HCT116 (cell line): ENCODE results near the gene ABHD2.

Source experiments
- POLR2A ChIP-seq: IDR thresholded peaks from 2 replicates; pipeline ENCODE4 v1.7.0; 2011; ENCODE audit warnings: borderline replicate concordance; ENCODE audit not compliant: insufficient read depth, insufficient read length; ENCODE audit errors: extremely low read depth
- TF ChIP-seq, protein P1 (sequence below), 3 experiments: fragments of 200-600 bp in 1 of 3; sonication (generic) in 1 of 3; IDR thresholded peaks in 2 of 3; conservative IDR thresholded peaks in 1 of 3; 2 replicates each; pipeline ENCODE4 v1.5.1; 2012 to 2017; ENCODE audit warnings: low read depth in 2 of 3, low read length in 2 of 3, antibody characterized with exemption in 1 of 3, borderline replicate concordance in 1 of 3, control low read depth in 1 of 3, mild to moderate bottlenecking in 1 of 3, mixed read lengths in 1 of 3, mixed run types in 1 of 3, moderate library complexity in 1 of 3; ENCODE audit not compliant: insufficient read depth in 1 of 3

DNA sequence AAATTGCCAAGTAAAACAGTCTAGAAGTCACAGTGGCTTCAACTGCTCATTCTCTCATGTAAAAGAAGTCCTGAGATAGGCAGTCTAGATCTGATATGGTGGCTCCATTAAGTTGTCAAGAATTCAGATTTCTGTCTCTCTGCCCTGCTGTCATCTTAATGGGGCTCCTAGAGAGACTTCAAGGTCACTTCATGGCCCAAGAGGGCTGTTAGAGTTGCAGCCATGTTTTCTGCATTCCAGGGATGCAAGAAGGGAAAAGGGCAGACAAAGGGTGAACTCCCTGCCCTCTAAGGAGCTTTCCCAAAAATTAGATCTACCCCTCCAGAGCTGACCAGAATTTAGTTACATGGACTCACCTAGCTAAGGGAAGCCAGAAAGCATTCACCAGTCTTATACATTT is 23.1 kb downstream of the ABHD2 start:
- TF ChIP-seq POLR2A: no peak
- TF ChIP-seq, protein P1, sequence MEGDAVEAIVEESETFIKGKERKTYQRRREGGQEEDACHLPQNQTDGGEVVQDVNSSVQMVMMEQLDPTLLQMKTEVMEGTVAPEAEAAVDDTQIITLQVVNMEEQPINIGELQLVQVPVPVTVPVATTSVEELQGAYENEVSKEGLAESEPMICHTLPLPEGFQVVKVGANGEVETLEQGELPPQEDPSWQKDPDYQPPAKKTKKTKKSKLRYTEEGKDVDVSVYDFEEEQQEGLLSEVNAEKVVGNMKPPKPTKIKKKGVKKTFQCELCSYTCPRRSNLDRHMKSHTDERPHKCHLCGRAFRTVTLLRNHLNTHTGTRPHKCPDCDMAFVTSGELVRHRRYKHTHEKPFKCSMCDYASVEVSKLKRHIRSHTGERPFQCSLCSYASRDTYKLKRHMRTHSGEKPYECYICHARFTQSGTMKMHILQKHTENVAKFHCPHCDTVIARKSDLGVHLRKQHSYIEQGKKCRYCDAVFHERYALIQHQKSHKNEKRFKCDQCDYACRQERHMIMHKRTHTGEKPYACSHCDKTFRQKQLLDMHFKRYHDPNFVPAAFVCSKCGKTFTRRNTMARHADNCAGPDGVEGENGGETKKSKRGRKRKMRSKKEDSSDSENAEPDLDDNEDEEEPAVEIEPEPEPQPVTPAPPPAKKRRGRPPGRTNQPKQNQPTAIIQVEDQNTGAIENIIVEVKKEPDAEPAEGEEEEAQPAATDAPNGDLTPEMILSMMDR (IDR thresholded peaks at IDR 0.05 in 2 of 3, conservative IDR thresholded peaks at IDR 0.05 in 1 of 3; ENCODE audit: borderline replicate concordance in 1 of 3, insufficient read depth in 1 of 3, low read depth in 2 of 3, low read length in 2 of 3): no peak
